HG03558 (cell line): ENCODE data around the gene KCNN3.

Source experiments
- ATAC-seq: cut with Tn5 transposase; IDR thresholded peaks from one replicate; pipeline ENCODE4 v1.9.1; 2021; ENCODE audit warnings: moderate number of reproducible peaks; ENCODE audit not compliant: unreplicated experiment; ENCODE audit errors: extremely low read depth

The KCNN3 gene

GRCh38 chr1:154741741-154742495 lies 128.2 kb downstream of the KCNN3 start:
- ATAC-seq = no peak

- no peak for ATAC-seq
Observed at GRCh38 chr1:154741327-154741726, 128.8 kb downstream of the KCNN3 start.

- no peak for ATAC-seq
Observed at GRCh38 chr1:154739654-154740053, 130.4 kb downstream of the KCNN3 start.

GRCh38 chr1:154736841-154737240 lies 133.2 kb downstream of the KCNN3 start:
- ATAC-seq = no peak

- no peak for ATAC-seq
Observed at GRCh38 chr1:154735804-154736168, 134.3 kb downstream of the KCNN3 start.

GRCh38 chr1:154735061-154735803 lies 134.8 kb downstream of the KCNN3 start:
- no peak for ATAC-seq

GRCh38 chr1:154733621-154734020 lies 136.5 kb downstream of the KCNN3 start:
- ATAC-seq = no peak

- no peak for ATAC-seq
Observed at GRCh38 chr1:154730986-154731489, 139.0 kb downstream of the KCNN3 start.

GRCh38 chr1:154730259-154730658 lies 139.8 kb downstream of the KCNN3 start:
- no peak for ATAC-seq

- ATAC-seq = no peak
Observed at GRCh38 chr1:154729577-154729976, 140.5 kb downstream of the KCNN3 start.

- ATAC-seq = no peak
Observed at GRCh38 chr1:154729031-154729442, 141.0 kb downstream of the KCNN3 start.

GRCh38 chr1:154726896-154727753 lies 143.0 kb downstream of the KCNN3 start:
- no peak for ATAC-seq

- no peak for ATAC-seq
Observed at GRCh38 chr1:154726443-154726842, 143.6 kb downstream of the KCNN3 start.

GRCh38 chr1:154725865-154726264 lies 144.2 kb downstream of the KCNN3 start:
- no peak for ATAC-seq

- no peak for ATAC-seq
Observed at GRCh38 chr1:154720328-154721297, 149.5 kb downstream of the KCNN3 start.

- no peak for ATAC-seq
Observed at GRCh38 chr1:154719586-154720327, 150.3 kb downstream of the KCNN3 start.

- ATAC-seq = no peak
Observed at GRCh38 chr1:154718566-154718965, 151.5 kb downstream of the KCNN3 start.

GRCh38 chr1:154717528-154717924 lies 152.6 kb downstream of the KCNN3 start:
- no peak for ATAC-seq
